Calu3 (cell line): ENCODE measurements around the gene GPC2. TPM values are rescaled to one million over a fixed set of nuclear protein-coding genes. Genes with fewer than 3 reads are reported as not detected.
"Not testable (repeated sequence)": the region's sequence is repeated elsewhere in the genome, so short reads cannot be mapped to it uniquely, and the experiment has no call there.

Source experiments
- BruUV-seq: library from RNA; stranded (reverse); fragments of 400-500 nt; replicated peaks from 2 replicates; lab custom pipeline; 2021; lab: Mats Ljungman, UMichigan
- CTCF ChIA-PET: fragments of 300-600 bp; sonication (Branson Sonifier 250); formaldehyde crosslinking; loops from one replicate; lab custom pipeline; 2022; ENCODE audit warnings: antibody characterized with exemption; lab: Charles Lee
- DNase-seq: peaks from one replicate; pipeline ENCODE4 v3.0.0; 2022
- H3K27ac Mint-ChIP-seq: one replicate; pipeline ENCODE4 v1.8.0; 2022; ENCODE audit warnings: mixed read lengths; ENCODE audit not compliant: unreplicated experiment
- H3K27me3 Mint-ChIP-seq: one replicate; pipeline ENCODE4 v1.8.0; 2022; ENCODE audit warnings: mixed read lengths; ENCODE audit not compliant: unreplicated experiment
- H3K36me3 Mint-ChIP-seq: one replicate; pipeline ENCODE4 v1.8.0; 2022; ENCODE audit warnings: mild to moderate bottlenecking, moderate library complexity, mixed read lengths; ENCODE audit not compliant: insufficient read depth, unreplicated experiment
- H3K4me1 Mint-ChIP-seq: one replicate; pipeline ENCODE4 v1.8.0; 2022; ENCODE audit warnings: mild to moderate bottlenecking, low read depth, mixed read lengths; ENCODE audit not compliant: unreplicated experiment
- H3K4me3 Mint-ChIP-seq: one replicate; pipeline ENCODE4 v1.8.0; 2022; ENCODE audit warnings: mild to moderate bottlenecking, low read depth, moderate library complexity, mixed read lengths; ENCODE audit not compliant: unreplicated experiment
- H3K9me3 Mint-ChIP-seq: one replicate; pipeline ENCODE4 v1.8.0; 2022; ENCODE audit warnings: low read depth, mixed read lengths; ENCODE audit not compliant: unreplicated experiment
- CTCF ChIP-seq: fragments of 200-600 bp; IDR thresholded peaks from one replicate; pipeline ENCODE4 v1.8.0; 2022; ENCODE audit warnings: antibody characterized with exemption; ENCODE audit not compliant: unreplicated experiment
- intact Hi-C: fragments of 100-400 bp; cut with micrococcal nuclease; formaldehyde crosslinking; loops from one replicate; pipeline ENCODE4 v1.10.0; 2022; ENCODE audit not compliant: unreplicated experiment
- total RNA-seq: library from RNA; stranded (reverse); gene quantifications from 2 replicates; pipeline ENCODE4 v1.2.3, GENCODE V29; 2022

GPC2 gene
- total RNA-seq, 1 experiment from 2014 or later: 3.2 TPM

DNA sequence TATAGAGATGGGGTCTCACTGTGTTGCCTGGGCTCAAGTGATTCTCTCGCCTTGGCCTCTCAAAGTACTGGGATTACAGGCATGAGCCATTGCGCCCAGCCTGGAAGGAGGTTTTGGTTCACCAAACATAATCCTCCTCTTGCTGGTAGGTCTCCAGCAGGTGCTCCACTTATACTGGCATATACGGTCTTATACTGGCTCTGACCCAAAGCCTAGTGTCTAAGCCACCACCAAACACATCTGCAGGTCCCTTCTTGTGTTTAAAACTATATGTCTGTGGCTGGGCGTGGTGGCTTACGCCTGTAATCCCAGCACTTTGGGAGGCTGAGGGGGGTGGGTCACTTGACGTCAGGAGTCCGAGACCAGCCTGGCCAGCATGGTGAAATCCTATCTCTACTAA is 45.1 kb downstream of the GPC2 start:
- Mint-ChIP-seq H3K4me1 (peaks cover 13% of the 10 kb centered on the region), H3K27ac (no peak overlapping the region), H3K4me3 (no peak overlapping the region), H3K27me3 (no peaks in the 10 kb centered on the region), H3K36me3 (peaks cover 13% of the 10 kb centered on the region), H3K9me3 (no peaks in the 10 kb centered on the region)
- no TSS peak for BruUV-seq
- intact Hi-C loops: loop anchor here (5.0 kb wide), 1 partner anchor 80 kb away; no protein-coding TSS in a partner anchor
- no peak for TF ChIP-seq CTCF
- DNase-seq: no peak
- CTCF ChIA-PET: interaction anchor here (0.8 to 1.5 kb wide), 3 partner anchors 17 to 86 kb away, joined by 4 to 8 read pairs (median 6); partner anchors contain the start of gene LAMTOR4

GRCh38 chr7:100130608-100131453 is 46.4 kb downstream of the GPC2 start:
- CTCF ChIA-PET: interaction anchor here (0.7 to 0.8 kb wide), 2 partner anchors 87 to 90 kb away, joined by 3 to 4 read pairs; no protein-coding TSS in a partner anchor
- TF ChIP-seq CTCF: peak; percentile 78
- no peak overlapping the region for H3K27ac Mint-ChIP-seq
- peaks cover 13% of the 10 kb centered on the region for H3K4me1 Mint-ChIP-seq
- BruUV-seq: no TSS peak
- peak overlapping the region; percentile 33 for H3K4me3 Mint-ChIP-seq
- H3K27me3 Mint-ChIP-seq: no peaks in the 10 kb centered on the region
- H3K9me3 Mint-ChIP-seq: no peaks in the 10 kb centered on the region
- intact Hi-C loops: loop anchor here (5.0 kb wide), 1 partner anchor 81 kb away; no protein-coding TSS in a partner anchor
- H3K36me3 Mint-ChIP-seq: peaks cover 26% of the 10 kb centered on the region
- DNase-seq: peak; percentile 73

DNA sequence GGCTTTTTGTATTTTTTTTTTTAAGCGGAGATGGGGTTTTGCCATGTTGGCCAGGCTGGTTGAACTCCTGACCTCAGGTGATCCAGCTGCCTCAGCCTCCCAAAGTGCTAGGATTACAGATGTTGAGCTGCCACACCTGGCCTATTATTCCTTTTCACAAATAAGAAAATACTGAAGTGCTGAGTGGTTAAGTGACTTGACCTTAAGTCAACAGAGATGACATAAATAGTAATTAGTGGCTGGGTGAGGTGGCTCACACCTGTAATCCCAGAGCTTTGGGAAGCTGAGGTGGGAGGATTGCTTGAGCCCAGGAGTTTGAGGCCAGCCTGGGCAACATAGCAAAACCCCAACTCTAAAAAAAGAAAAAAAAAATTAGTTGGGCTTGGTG is 47.0 kb downstream of the GPC2 start:
- peaks cover 31% of the 10 kb centered on the region for H3K36me3 Mint-ChIP-seq
- H3K9me3 Mint-ChIP-seq, H3K27me3 Mint-ChIP-seq, BruUV-seq, H3K27ac Mint-ChIP-seq, H3K4me3 Mint-ChIP-seq, DNase-seq: not testable (repeated sequence)
- intact Hi-C loops: loop anchor here (5.0 kb wide), 1 partner anchor 82 kb away; no protein-coding TSS in a partner anchor
- CTCF ChIA-PET: interaction anchor here (0.7 kb wide), 1 partner anchor 89 kb away, joined by 3 read pairs; no protein-coding TSS in a partner anchor
- H3K4me1 Mint-ChIP-seq: peaks cover 13% of the 10 kb centered on the region

GRCh38 chr7:100128637-100128963 is 48.6 kb downstream of the GPC2 start:
- Mint-ChIP-seq H3K27me3 (no peaks in the 10 kb centered on the region), H3K4me1 (peaks cover 13% of the 10 kb centered on the region), H3K9me3 (no peaks in the 10 kb centered on the region), H3K4me3 (no peak overlapping the region), H3K36me3 (peaks cover 31% of the 10 kb centered on the region), H3K27ac (no peak overlapping the region)
- no peak for TF ChIP-seq CTCF
- intact Hi-C loops: no loop called here
- no TSS peak for BruUV-seq
- no peak for DNase-seq
- CTCF ChIA-PET: interaction anchor here (0.6 kb wide), 1 partner anchor 48 kb away, joined by 3 read pairs; the partner anchor contains the start of gene GPC2
